ENCODE data around the gene CCL7.

The CCL7 gene

GRCh38 chr17:34248511-34249024 is 21.5 kb upstream of the CCL7 start:
- DNase-seq, result no peak

GRCh38 chr17:34249061-34249460 is 21.0 kb upstream of the CCL7 start:
- DNase-seq, result no peak

- no peak for DNase-seq
These were observed 20.5 kb upstream of the CCL7 start for GRCh38 chr17:34249478-34249877.

- DNase-seq, result no peak
These were observed 18.8 kb upstream of the CCL7 start for GRCh38 chr17:34251186-34251585.

DNA sequence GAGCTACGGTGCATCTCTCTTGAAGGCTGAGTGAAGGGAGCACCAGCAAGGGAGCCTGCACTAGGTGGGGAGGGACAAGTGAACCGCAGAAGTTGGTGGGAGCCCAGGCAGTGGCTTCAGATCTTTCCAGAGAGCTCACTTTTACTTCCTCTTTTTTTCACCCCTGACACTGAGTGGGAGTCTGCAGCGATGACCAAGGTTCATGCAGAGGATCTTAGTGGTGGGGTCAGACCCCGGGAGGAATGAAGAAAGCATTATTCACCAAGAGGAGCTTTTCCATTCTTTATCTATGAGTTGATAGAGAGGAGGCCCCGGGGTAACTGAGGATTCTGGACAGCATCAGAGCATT is 18.0 kb upstream of the CCL7 start:
- DNase-seq, result no peak

- no peak for DNase-seq
These were observed 17.4 kb upstream of the CCL7 start for GRCh38 chr17:34252444-34253138.

DNA sequence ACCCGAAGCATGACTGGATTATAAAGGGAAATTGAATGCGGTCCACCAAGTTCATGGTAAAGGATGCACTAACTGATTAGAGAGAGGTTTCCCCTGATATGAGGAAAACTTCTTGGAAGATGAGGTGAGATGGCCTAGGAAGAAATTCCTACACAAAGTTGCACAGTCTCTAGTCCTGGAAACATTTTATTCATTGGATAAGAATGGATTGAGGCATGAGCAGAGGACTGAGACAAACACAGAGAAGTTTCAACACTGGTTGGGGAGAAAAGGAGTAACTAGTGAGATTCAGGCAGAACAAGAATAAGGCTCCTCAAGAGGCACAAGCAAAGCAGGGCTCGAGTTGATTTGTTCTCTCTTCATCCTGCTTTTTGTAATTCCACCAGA is 16.9 kb upstream of the CCL7 start:
- DNase-seq, result no peak

- DNase-seq, result no peak
These were observed 15.9 kb upstream of the CCL7 start for GRCh38 chr17:34254146-34254545.

GRCh38 chr17:34254651-34255380 is 15.2 kb upstream of the CCL7 start, which contains the start of gene CCL2:
CCL2 (plus strand) TSS chr17:34255285; CDS start chr17:34255350, 65 bp downstream.
- DNase-seq, result no peak

DNA sequence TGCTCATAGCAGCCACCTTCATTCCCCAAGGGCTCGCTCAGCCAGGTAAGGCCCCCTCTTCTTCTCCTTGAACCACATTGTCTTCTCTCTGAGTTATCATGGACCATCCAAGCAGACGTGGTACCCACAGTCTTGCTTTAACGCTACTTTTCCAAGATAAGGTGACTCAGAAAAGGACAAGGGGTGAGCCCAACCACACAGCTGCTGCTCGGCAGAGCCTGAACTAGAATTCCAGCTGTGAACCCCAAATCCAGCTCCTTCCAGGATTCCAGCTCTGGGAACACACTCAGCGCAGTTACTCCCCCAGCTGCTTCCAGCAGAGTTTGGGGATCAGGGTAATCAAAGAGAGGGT is 14.7 kb upstream of the CCL7 start:
- DNase-seq, result no peak

- DNase-seq, result no peak
These were observed 14.2 kb upstream of the CCL7 start for GRCh38 chr17:34255841-34256240.

GRCh38 chr17:34257299-34257985 is 12.6 kb upstream of the CCL7 start:
- DNase-seq, result no peak

DNA sequence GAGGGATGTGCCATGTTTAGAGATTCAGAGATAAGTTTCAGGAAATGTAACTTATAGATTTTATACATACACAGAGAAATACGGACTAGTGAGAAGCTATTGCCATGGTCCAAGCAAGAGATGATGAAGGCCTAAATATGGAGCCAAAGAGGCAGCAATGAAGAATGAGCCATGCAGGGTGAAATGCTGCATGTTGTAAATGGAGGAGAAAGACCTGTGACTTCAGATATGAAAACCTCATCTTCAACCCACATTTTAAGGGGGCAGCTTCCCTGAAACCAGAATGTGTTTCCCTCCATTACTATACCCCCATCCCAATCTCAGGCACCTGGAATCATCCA is 12.1 kb upstream of the CCL7 start:
- DNase-seq, result no peak

DNA sequence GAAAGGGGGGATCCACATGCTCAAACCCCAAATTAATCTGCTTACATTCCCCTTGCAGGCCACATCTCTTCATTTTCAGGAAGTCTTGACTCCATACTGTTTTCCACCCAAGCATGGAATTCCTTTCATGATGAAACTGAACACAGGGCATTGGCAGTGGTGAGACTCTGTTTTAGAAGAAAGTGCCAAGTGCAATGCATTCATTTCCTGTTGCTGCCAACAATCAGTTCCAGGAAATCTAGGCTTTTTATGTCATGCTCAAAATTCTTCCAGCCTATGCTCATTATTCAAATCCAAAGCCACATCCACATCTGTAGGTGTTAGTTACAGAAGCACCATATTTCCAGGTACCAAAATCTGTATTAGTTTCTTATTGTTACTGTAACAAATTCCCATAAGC is 10.9 kb upstream of the CCL7 start:
- DNase-seq, result no peak

GRCh38 chr17:34260861-34261260 is 9.2 kb upstream of the CCL7 start:
- DNase-seq, result no peak

- DNase-seq, result no peak
These were observed 8.3 kb upstream of the CCL7 start for GRCh38 chr17:34261568-34262337.

- no peak for DNase-seq
These were observed 4.3 kb upstream of the CCL7 start for GRCh38 chr17:34265711-34266110.

GRCh38 chr17:34275881-34276280 is 5.9 kb downstream of the CCL7 start:
- DNase-seq, result no peak

- DNase-seq, result no peak
These were observed 6.8 kb downstream of the CCL7 start for GRCh38 chr17:34276826-34277225.

DNA sequence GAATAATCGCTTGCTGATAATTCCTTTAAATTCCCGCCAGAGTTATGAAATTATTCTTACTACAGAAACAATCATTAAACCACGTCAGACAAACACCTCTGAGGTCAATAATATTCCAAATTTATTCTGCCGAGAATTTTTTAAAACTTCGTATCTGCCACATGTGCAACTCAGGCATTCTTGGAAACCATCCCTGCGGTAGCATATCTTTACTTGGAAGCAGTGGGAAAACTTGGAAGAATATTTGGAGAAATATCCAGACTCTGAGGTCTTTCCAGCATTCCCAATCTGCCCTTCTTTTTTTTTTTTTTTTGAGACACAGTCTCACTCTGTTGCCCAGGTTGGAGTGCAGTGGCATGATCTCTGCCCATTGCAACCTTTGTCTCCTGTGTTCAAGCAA is 13.6 kb downstream of the CCL7 start:
- no peak for DNase-seq

DNA sequence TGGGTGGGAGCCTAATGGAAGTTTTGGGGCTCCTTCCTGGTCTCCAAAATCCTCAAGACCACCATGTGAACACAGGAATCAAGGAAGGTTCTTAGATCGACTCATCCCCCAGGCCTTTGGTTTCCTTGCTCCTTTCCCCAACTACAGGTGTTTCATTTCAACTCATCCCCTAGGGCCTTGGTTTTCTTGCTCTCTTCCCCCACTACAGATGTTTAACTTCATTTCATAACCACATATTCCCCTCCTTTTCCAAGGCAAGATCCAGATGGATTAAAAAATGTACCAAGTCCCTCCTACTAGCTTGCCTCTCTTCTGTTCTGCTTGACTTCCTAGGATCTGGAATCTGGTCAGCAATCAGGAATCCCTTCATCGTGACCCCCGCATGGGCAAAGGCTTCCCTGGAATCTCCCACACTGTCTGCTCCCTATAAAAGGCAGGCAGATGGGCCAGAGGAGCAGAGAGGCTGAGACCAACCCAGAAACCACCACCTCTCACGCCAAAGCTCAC is 15.3 kb downstream of the CCL7 start, which contains the start of gene CCL11:
TSS of gene CCL11 (plus strand) at position 457 of the 507 bp plus-strand sequence. CDS start 67 bp downstream, outside the sequence.
- no peak for DNase-seq

DNA sequence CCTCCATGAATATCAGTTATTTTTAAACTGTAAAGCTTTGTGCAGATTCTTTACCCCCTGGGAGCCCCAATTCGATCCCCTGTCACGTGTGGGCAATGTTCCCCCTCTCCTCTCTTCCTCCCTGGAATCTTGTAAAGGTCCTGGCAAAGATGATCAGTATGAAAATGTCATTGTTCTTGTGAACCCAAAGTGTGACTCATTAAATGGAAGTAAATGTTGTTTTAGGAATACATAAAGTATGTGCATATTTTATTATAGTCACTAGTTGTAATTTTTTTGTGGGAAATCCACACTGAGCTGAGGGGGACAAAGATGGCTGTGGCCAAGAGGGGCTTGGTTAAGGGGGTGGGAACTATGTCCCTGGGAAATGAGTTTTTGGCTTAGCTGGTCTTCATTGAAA is 17.9 kb downstream of the CCL7 start:
- no peak for DNase-seq

GRCh38 chr17:34290586-34290985 is 20.6 kb downstream of the CCL7 start:
- no peak for DNase-seq
